Astrocyte of the cerebellum (primary cell): ENCODE results near the gene MAP2K7.
A peak's percentile ranks its signal among the peaks of the same experiment; 100 is the strongest.

Experiments
- DNase-seq: peaks from one replicate; pipeline ENCODE4 v3.0.0-alpha.2; 2011; ENCODE audit warnings: low read depth
- H3K4me3 ChIP-seq: 2 replicates; pipeline ENCODE4 v1.5.1; 2011; ENCODE audit warnings: mild to moderate bottlenecking, low read depth, low read length, moderate library complexity
- CTCF ChIP-seq: IDR thresholded peaks from 2 replicates; pipeline ENCODE4 v1.5.1; 2012; ENCODE audit warnings: low read length, low read depth, moderate library complexity, mild to moderate bottlenecking; ENCODE audit errors: missing control alignments
- in situ Hi-C: cut with HindIII; loops from 2 replicates; pipeline ENCODE4 v1.10.0; 2017; ENCODE audit warnings: low sequenced_read_pairs

The MAP2K7 gene

GRCh38 chr19:7903244-7904073, at the start of gene MAP2K7:
Gene MAP2K7 (plus strand): TSS chr19:7903877. CDS start chr19:7903945, 68 bp downstream.
- TF ChIP-seq CTCF = peak; percentile 61
- peak; percentile 98 for DNase-seq
- in situ Hi-C loops = no loop called here
- H3K4me3 ChIP-seq = peak within 1 kb of the TSS; percentile 86

- in situ Hi-C loops = no loop called here
- no peak for TF ChIP-seq CTCF
- no peak overlapping the region for H3K4me3 ChIP-seq
- DNase-seq = no peak
Observed at GRCh38 chr19:7855426-7856108, 48.1 kb upstream of the MAP2K7 start.

GRCh38 chr19:7856109-7856591, 47.5 kb upstream of the MAP2K7 start:
- no peak for DNase-seq
- TF ChIP-seq CTCF = no peak
- no peak overlapping the region for H3K4me3 ChIP-seq
- in situ Hi-C loops = no loop called here

- no peak for TF ChIP-seq CTCF
- in situ Hi-C loops = no loop called here
- no peak for DNase-seq
- H3K4me3 ChIP-seq = no peak overlapping the region
Observed at GRCh38 chr19:7856679-7857663, 46.7 kb upstream of the MAP2K7 start.

- no peak for DNase-seq
- in situ Hi-C loops = no loop called here
- no peak for TF ChIP-seq CTCF
- no peak overlapping the region for H3K4me3 ChIP-seq
Observed at GRCh38 chr19:7857727-7858108, 46.0 kb upstream of the MAP2K7 start.
